Astrocyte of the hippocampus (primary cell): Measurements from ENCODE around the gene GNG2.

Experiments
- DNase-seq: peaks from one replicate; pipeline ENCODE4 v3.0.0; 2011; ENCODE audit warnings: low read depth, low spot score

The GNG2 gene

DNA sequence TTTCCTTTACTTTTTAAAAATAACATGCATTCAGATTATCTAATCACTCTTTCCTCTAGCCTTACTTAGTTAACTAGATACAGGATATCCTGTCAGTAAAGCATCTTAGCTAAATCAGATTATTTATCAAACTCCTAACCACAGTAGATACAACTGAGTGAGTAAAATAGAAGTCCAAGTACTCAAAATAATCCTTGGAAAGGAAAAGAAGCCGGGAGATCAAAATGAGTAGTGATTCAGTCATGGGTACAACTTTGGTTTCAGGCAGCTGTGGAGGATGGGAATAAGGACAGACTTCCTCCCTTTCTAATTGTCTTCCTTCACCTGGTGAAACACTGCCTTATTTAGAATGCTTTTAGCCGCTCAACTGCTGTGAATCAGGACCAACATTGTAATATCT, 29.4 kb downstream of the GNG2 start:
- DNase-seq = no peak

GRCh38 chr14:51894250-51894649, 33.8 kb downstream of the GNG2 start:
- no peak for DNase-seq

GRCh38 chr14:51895375-51895774, 35.0 kb downstream of the GNG2 start:
- no peak for DNase-seq

GRCh38 chr14:51897791-51898355, 37.5 kb downstream of the GNG2 start:
- DNase-seq = no peak

- no peak for DNase-seq
Observed at GRCh38 chr14:51901475-51902024, 41.1 kb downstream of the GNG2 start.

DNA sequence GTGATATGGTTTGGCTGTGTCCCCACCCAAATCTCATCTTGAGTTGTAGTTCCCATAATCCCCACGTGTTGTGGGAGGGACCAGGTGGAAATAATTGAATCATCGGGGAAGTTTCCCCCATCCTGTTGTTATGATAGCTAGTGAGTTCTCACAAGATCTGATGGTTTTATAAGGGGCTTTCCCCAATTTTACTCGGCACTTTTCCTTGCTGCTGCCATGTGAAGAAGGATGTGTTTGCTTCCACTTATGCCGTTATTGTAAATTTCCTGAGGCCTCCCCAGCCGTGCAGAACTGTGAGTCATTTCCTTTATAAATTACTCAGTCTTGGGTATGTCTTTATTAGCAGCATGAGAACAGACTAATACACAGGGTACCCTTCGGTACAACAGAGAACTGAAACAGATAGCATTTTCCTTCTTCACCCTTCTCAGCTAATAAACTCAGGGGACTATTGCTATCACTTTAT, 45.3 kb downstream of the GNG2 start:
- peak; percentile 65 for DNase-seq

DNA sequence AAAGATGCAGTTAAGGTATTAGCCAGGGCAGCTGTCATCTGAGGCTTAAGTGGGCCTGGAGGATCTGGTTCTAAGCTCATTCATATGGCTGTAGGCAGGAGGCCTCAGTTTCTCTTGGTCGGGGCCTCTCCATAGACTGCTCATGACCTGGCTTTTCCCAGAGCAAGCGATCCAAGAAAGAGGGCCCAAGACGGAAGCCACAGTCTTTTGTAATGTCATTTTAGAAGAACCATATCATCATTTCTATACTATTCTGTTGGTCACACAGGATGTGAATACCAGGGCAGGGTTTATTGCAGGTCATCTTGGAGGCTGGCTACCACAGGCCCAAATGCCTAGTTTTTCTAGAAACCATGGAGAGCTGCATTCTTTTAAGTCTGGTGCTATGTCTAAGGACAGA, 47.7 kb downstream of the GNG2 start:
- no peak for DNase-seq

GRCh38 chr14:51912112-51912786, 51.8 kb downstream of the GNG2 start:
- no peak for DNase-seq

GRCh38 chr14:51914310-51914709, 53.9 kb downstream of the GNG2 start:
- no peak for DNase-seq

DNA sequence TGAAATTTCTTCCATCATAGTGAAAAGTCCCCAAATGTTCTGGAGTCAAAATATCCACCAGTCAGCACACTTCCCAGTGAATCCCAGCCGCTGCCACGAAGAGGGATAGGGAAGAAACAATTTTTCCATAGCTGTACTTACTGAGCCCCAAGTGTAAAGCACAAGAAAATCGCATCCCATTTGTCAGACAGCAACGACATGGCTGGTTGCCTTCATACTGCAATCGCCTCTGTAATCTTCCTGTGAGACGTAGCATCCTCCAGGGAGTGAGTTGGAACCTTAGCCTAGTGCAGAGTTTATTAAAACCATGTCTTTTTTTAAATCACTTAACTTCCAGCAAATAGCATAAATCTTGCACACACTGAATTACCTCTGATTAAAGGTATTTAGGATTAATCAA, 56.8 kb downstream of the GNG2 start:
- DNase-seq = no peak

DNA sequence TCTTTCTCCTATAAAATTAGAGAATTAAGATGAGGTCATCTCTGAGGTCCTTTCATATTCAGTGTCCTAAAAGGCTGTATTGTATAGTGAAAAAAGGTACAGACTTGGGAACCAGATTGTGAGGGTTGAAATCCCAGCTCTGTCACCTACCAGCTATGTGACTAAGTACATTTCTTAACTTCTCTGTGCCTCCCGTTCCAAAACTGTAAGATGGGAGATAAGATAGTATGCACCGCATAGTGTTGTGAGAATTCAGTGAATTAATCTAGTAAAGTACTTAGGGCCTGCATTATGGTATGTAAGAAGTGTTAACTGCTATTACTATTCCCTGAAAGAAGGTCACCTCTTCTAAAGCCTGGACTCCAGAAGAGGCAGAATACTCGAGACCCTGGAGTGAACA, 60.6 kb downstream of the GNG2 start:
- DNase-seq = no peak

- peak; percentile 67 for DNase-seq
Observed at GRCh38 chr14:51922624-51923023, 62.2 kb downstream of the GNG2 start.

DNA sequence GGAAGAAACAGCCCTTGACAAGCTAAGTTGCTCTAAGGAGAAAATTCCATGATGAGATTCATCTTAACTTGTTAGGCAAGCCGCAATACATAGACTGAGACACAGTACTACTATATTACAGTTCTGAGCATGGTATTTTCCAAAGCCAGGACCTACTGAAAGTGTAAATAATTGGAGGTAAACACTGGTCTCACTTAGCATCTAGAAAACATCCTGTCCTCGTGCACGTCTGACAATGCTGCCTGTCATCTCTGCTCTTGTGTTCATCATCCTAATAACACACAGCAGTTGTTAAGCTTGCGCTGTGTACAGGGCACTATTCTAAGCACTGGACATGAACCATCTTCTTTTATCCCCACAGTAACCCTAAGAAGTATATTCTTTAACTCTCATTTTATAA, 64.2 kb downstream of the GNG2 start:
- DNase-seq = no peak

- no peak for DNase-seq
Observed at GRCh38 chr14:51925980-51926379, 65.6 kb downstream of the GNG2 start.

GRCh38 chr14:51926449-51926848, 66.0 kb downstream of the GNG2 start:
- DNase-seq = no peak

GRCh38 chr14:51928568-51928967, 68.2 kb downstream of the GNG2 start:
- no peak for DNase-seq

GRCh38 chr14:51929166-51929565, 68.8 kb downstream of the GNG2 start:
- DNase-seq = peak; percentile 40

- DNase-seq = no peak
Observed at GRCh38 chr14:51929910-51930682, 69.7 kb downstream of the GNG2 start.

DNA sequence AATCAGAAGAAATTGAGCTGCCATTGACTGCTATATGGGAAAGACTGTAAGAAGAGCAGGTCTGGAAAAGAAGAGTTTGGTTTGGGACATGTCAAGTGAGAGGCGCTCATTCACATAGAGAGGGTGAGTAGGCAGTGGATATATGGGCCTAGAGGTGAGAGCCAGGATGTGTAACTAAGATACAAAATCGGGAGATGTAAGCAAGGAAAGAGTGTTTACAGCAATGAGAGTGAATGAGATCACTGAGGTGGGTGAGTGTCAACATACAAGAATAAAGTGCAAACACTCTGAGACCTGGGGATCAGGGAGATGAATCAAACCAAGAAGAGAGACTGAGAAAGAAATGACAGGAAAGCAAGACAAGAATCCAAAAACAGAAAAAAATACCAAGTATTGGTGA, 70.9 kb downstream of the GNG2 start:
- DNase-seq = no peak

DNA sequence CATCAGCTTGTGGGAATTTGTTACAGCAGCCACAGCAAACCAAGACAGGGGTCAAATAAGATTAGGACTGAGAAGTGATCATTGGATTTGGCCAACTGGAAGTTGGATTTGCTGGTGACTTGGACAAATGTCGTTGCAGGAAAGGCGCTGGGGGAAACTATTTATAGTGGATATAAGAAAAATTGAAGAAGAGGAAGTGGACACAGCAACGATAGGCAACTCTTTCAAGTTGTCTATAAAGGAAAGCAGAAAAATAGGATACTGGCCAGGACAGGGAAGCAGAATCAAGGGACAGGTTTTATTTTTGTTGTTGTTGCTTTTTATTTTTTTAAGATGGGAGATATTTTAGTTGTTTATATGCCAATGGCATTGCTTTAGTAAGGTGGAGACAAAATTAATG, 72.8 kb downstream of the GNG2 start:
- DNase-seq = no peak

DNA sequence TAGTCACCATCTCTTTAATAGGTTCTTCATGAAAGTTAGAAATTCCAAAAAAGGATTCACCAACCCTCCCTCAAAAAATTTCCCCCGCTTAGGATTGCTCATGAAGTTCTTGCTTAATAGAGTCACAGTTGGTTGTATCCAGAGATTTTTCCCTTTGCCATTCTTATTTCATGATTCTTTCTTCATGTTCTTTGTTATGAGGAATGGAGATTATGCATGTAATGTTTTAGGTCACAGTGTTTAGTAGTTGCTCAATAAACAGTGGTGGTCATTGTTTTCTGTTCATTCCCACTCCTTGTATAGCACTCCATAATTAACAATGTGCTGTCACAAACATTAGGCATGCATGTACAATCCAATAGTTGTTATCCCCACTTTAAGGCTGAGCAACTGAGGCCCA, 77.7 kb downstream of the GNG2 start:
- DNase-seq = no peak

DNA sequence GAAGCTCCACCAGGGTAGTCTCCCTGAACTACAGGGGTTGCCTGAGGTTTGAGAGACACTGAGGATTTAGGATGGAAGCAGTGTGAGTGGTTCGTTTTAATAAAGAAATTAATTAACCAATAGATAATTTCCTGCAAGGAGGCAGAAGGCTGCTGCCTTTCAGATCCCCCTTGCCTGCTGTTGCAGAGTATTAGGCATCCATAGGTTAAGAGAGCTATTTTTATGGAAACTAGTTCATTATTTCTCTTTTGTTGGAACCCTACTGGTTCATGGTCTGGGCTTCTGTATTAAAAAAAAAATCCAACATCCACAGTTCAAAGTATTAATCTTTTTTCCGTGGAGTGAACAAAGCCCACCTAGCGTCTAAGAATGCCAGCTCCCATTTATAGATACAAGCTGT, 78.4 kb downstream of the GNG2 start:
- DNase-seq = no peak

- DNase-seq = no peak
Observed at GRCh38 chr14:51939226-51939625, 78.8 kb downstream of the GNG2 start.
